GM12878 (cell line): ENCODE data around the gene AMOTL1. TPM values are rescaled to one million over a fixed set of nuclear protein-coding genes. Genes with fewer than 3 reads are reported as not detected.

Source experiments
- ATAC-seq: fragments of 200-7000 bp; cut with Tn5 transposase; 3 replicates; pipeline ENCODE4 v1.9.1; 2020; ENCODE audit warnings: mild to moderate bottlenecking, moderate library complexity
- BruUV-seq: library from RNA; stranded (reverse); fragments of 400-500 nt; replicated peaks from 2 replicates; lab custom pipeline; 2021; lab: Mats Ljungman, UMichigan
- CTCF ChIA-PET: fragments of 300-600 bp; sonication (Branson Sonifier 250); formaldehyde crosslinking; extraction: SDS; loops from one replicate; lab custom pipeline; 2021; ENCODE audit warnings: inconsistent platforms; lab: Yijun Ruan, JAX
- POLR2A ChIA-PET: fragments of 350-600 bp; formaldehyde crosslinking; extraction: SDS; loops from one replicate; lab custom pipeline; 2021; ENCODE audit warnings: inconsistent platforms; lab: Charles Lee
- RAD21 ChIA-PET: fragments of 300-600 bp; sonication (Branson Sonifier 250); formaldehyde crosslinking; loops from one replicate; lab custom pipeline; 2023; ENCODE audit warnings: antibody characterized with exemption; ENCODE audit not compliant: unreplicated experiment; lab: Charles Lee
- SMC1A ChIA-PET: fragments of 300-600 bp; sonication (Branson Sonifier 250); formaldehyde crosslinking; loops from one replicate; lab custom pipeline; 2023; ENCODE audit not compliant: unreplicated experiment, uncharacterized antibody; lab: Charles Lee
- DNase-seq: peaks from one replicate; pipeline ENCODE4 v3.0.0-alpha.2; 2011; ENCODE audit warnings: low read depth, low spot score
- FAIRE-seq: peaks from 3 replicates; lab custom pipeline; 2011; peaks lifted over from hg19 to GRCh38; lab: Jason Lieb, UNC
- H2AFZ ChIP-seq: 2 replicates; pipeline ENCODE4 v1.6.0; 2011; ENCODE audit warnings: low read depth, low read length, control low read depth; ENCODE audit not compliant: control insufficient read depth
- H3K27ac ChIP-seq: 2 replicates; pipeline ENCODE4 v1.5.1; 2011; ENCODE audit warnings: control low read depth; ENCODE audit not compliant: control insufficient read depth, insufficient read depth
- H3K27me3 ChIP-seq, 2 experiments: replicated peaks in 1 of 2; 2 replicates each; pipeline versions ENCODE4 v1.6.0 to v1.6.1; 2011; ENCODE audit warnings: low read length in 1 of 2; ENCODE audit not compliant: control insufficient read depth in 2 of 2, insufficient read depth in 2 of 2
- H3K36me3 ChIP-seq, 2 experiments: 2 replicates each; pipeline ENCODE4 v1.5.1; 2011; ENCODE audit warnings: low read length in 1 of 2; ENCODE audit not compliant: control insufficient read depth in 2 of 2, insufficient read depth in 2 of 2
- H3K4me1 ChIP-seq: 2 replicates; pipeline ENCODE4 v1.6.1; 2011; ENCODE audit warnings: mild to moderate bottlenecking, low read length, moderate library complexity, mixed read lengths; ENCODE audit not compliant: control insufficient read depth, insufficient read depth
- H3K4me2 ChIP-seq: 2 replicates; pipeline ENCODE4 v1.6.0; 2011; ENCODE audit warnings: control low read depth; ENCODE audit not compliant: control insufficient read depth, insufficient read depth
- H3K4me3 ChIP-seq: fragments of 200-600 bp; sonication (generic); 2 replicates; pipeline ENCODE4 v1.5.1; 2016
- H3K79me2 ChIP-seq: 2 replicates; pipeline ENCODE4 v1.6.0; 2011; ENCODE audit warnings: low read length; ENCODE audit not compliant: control insufficient read depth, insufficient read depth
- H3K9ac ChIP-seq: 2 replicates; pipeline ENCODE4 v1.8.0; 2011; ENCODE audit warnings: low read length, control low read depth, mixed read lengths; ENCODE audit not compliant: control insufficient read depth, insufficient read depth
- H3K9me3 ChIP-seq: replicated peaks from 3 replicates; pipeline ENCODE4 v1.5.1; 2011; ENCODE audit warnings: mild to moderate bottlenecking, low read length; ENCODE audit not compliant: control insufficient read depth, insufficient read depth
- H4K20me1 ChIP-seq: 2 replicates; pipeline ENCODE4 v1.6.0; 2011; ENCODE audit not compliant: control insufficient read depth, insufficient read depth
- EGR1 ChIP-seq, 2 experiments: IDR thresholded peaks; 1 replicate in 1 of 2; 2 replicates in 1 of 2; pipeline ENCODE4 v1.6.1; 2011 to 2012; ENCODE audit warnings: low read depth in 2 of 2, low read length in 2 of 2, borderline replicate concordance in 1 of 2, mild to moderate bottlenecking in 1 of 2, moderate library complexity in 1 of 2
- FOS ChIP-seq: IDR thresholded peaks from 3 replicates; pipeline ENCODE4 v1.6.1; 2011; ENCODE audit warnings: borderline replicate concordance; ENCODE audit not compliant: insufficient read length; ENCODE audit errors: extremely low read depth
- FOXM1 ChIP-seq: IDR thresholded peaks from 2 replicates; pipeline ENCODE4 v1.6.1; 2012; ENCODE audit warnings: low read depth, mild to moderate bottlenecking, inconsistent platforms, low read length, moderate library complexity
- IKZF1 ChIP-seq: fragments of 450-650 bp; conservative IDR thresholded peaks from 2 replicates; pipeline ENCODE4 v1.6.1; 2017; ENCODE audit warnings: antibody characterized with exemption, mild to moderate bottlenecking
- NFIC ChIP-seq: IDR thresholded peaks from 2 replicates; pipeline ENCODE4 v1.6.1; 2012; ENCODE audit warnings: low read depth, mild to moderate bottlenecking, inconsistent platforms, low read length, moderate library complexity
- RBBP5 ChIP-seq: fragments of 200-600 bp; sonication (generic); conservative IDR thresholded peaks from 2 replicates; pipeline ENCODE4 v1.6.1; 2016
- SIN3A ChIP-seq: IDR thresholded peaks from 2 replicates; pipeline ENCODE4 v1.6.1; 2012; ENCODE audit warnings: low read depth, low read length, improper control_type of control experiment
- SUZ12 ChIP-seq: fragments of 200-600 bp; sonication (generic); IDR thresholded peaks from one replicate; pipeline ENCODE4 v1.6.1; 2018; ENCODE audit warnings: antibody characterized with exemption, mild to moderate bottlenecking; ENCODE audit not compliant: unreplicated experiment
- TAF1 ChIP-seq: IDR thresholded peaks from 2 replicates; pipeline ENCODE4 v1.6.1; 2011; ENCODE audit warnings: mild to moderate bottlenecking, low read depth, low read length, borderline replicate concordance
- TCF3 ChIP-seq: IDR thresholded peaks from 2 replicates; pipeline ENCODE4 v1.6.1; 2012; ENCODE audit warnings: low read depth, mild to moderate bottlenecking, low read length, borderline replicate concordance; ENCODE audit not compliant: insufficient read depth
- WRNIP1 ChIP-seq: IDR thresholded peaks from 2 replicates; pipeline ENCODE4 v1.6.1; 2011; ENCODE audit warnings: low read depth, low read length, improper control_type of control experiment, borderline replicate concordance
- ZNF217 ChIP-seq: fragments of 450-650 bp; IDR thresholded peaks from 2 replicates; pipeline ENCODE4 v1.6.1; 2017; ENCODE audit warnings: antibody characterized with exemption, mild to moderate bottlenecking
- ZZZ3 ChIP-seq: IDR thresholded peaks from 2 replicates; pipeline ENCODE4 v1.6.1; 2011; ENCODE audit warnings: low read depth; ENCODE audit not compliant: control insufficient read depth, insufficient read length
- in situ Hi-C: fragments of 300-500 bp; cut with MboI; formaldehyde crosslinking; loops from 9 replicates; pipeline ENCODE4 v1.14.3; 2018; ENCODE audit warnings: mixed read lengths
- intact Hi-C: fragments of 100-400 bp; cut with micrococcal nuclease; formaldehyde crosslinking; loops from one replicate; pipeline ENCODE4 v1.14.2; 2022; ENCODE audit not compliant: unreplicated experiment
- polyA plus RNA-seq, 11 experiments: library from polyadenylated mRNA; depleted of rRNA in 4 of 11; unstranded in 6 of 11; stranded (reverse) in 5 of 11; fragments of >200 nt; fragmentation: Nextera tagmentation in 4 of 11; fragmentation: Illumina TruSeq in 1 of 11; extraction: Ambion mirVana in 4 of 11; extraction: Trizol in 1 of 11; gene quantifications; 1 replicate in 1 of 11; 2 replicates in 10 of 11; pipeline versions ENCODE4 v1.2.1 to v1.2.3, GENCODE V29; 2011 to 2016; ENCODE audit warnings: inconsistent platforms in 2 of 11, missing spikeins in 2 of 11, low read depth in 1 of 11
- total RNA-seq, 4 experiments: library from RNA; depleted of rRNA in 3 of 4; stranded (reverse); fragments of >200 nt in 3 of 4; fragmentation: Illumina TruSeq in 1 of 4; extraction: Trizol in 1 of 4; gene quantifications; 2 replicates each; pipeline versions ENCODE4 v1.2.1 to v1.2.3, GENCODE V29; 2013 to 2021
- TF ChIP-seq, protein P1 (sequence below): fragments of 450-650 bp; IDR thresholded peaks from 2 replicates; pipeline ENCODE4 v1.6.1; 2014; ENCODE audit warnings: mild to moderate bottlenecking
- TF ChIP-seq, protein P2 (sequence below), 3 experiments: IDR thresholded peaks in 2 of 3; conservative IDR thresholded peaks in 1 of 3; 2 replicates each; pipeline ENCODE4 v1.5.1; 2011; ENCODE audit warnings: low read depth in 3 of 3, low read length in 3 of 3, mild to moderate bottlenecking in 3 of 3, control low read depth in 2 of 3, moderate library complexity in 2 of 3, inconsistent platforms in 1 of 3, mixed read lengths in 1 of 3; ENCODE audit not compliant: control insufficient read depth in 2 of 3, insufficient read depth in 1 of 3; ENCODE audit errors: extremely low read depth in 1 of 3
- TF ChIP-seq, protein P3 (sequence below): fragments of 450-650 bp; IDR thresholded peaks from 2 replicates; pipeline ENCODE4 v1.6.1; 2017; ENCODE audit warnings: borderline replicate concordance
- TF ChIP-seq, protein P4 (sequence below): fragments of 450-650 bp; formaldehyde crosslinking; IDR thresholded peaks from 2 replicates; pipeline ENCODE4 v1.4.0; 2022; ENCODE audit warnings: mild to moderate bottlenecking, moderate library complexity

Gene AMOTL1
- total and polyA plus RNA-seq, 10 of the 15 experiments (the other 5 are each of a cell fraction or from before 2014, with no cell fraction given): under 0.01 to 0.41 (median 0.01) TPM; not detected in 7

DNA sequence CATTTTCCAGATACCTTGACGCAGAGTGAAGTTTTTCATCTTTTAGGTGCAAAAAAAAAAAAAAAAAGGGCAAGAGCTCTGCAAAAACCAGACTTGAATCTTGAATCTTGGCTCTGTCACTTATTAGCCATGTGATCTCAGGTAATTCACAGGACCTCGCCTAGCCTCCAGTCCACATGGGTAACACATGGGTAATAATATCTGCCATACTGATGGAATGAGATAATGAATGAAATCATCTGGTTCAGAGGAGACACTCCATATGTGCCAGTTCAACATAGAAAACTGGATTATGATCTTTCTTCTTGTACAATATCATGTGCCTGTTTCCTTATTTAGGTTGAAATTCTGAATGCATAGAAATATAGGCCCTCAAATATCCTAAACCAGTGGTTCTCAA, 8.6 kb upstream of the AMOTL1 start (continued):
- TF ChIP-seq, protein P1, sequence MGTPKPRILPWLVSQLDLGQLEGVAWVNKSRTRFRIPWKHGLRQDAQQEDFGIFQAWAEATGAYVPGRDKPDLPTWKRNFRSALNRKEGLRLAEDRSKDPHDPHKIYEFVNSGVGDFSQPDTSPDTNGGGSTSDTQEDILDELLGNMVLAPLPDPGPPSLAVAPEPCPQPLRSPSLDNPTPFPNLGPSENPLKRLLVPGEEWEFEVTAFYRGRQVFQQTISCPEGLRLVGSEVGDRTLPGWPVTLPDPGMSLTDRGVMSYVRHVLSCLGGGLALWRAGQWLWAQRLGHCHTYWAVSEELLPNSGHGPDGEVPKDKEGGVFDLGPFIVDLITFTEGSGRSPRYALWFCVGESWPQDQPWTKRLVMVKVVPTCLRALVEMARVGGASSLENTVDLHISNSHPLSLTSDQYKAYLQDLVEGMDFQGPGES: no peak
- TF ChIP-seq ZZZ3 (no peak), IKZF1 (no peak)
- TF ChIP-seq, all 136 proteins: peak for 0

DNA sequence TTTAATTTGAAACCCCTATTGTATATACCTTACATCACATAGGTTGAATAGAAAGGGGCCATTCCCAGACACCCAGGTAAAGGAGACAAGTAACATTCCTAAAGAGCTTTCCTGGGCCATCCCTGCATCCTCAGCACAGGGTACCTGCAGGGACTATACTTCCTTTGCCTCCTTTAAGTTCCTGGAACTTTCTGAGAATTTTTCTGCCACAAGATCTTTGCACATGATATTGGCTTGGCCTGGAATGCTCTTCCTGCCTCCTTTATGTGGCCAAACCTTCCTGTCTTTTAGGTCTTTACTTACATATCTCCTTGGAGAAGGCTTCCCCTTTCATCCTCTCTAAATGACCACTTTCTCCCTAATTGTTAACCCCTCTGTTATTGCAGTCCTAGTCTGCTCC, 7.9 kb upstream of the AMOTL1 start:
- no peak for ATAC-seq
- no peaks in the 10 kb centered on the region for H3K36me3 ChIP-seq
- FAIRE-seq: no peak
- ChIA-PET SMC1A (no interaction called here), RAD21 (no interaction called here), CTCF (no interaction called here), POLR2A (no interaction called here)
- H3K79me2 ChIP-seq: no peaks in the 10 kb centered on the region
- intact Hi-C loops (loop anchor here (5.0 kb wide), 1 partner anchor 123 kb away; no protein-coding TSS in a partner anchor), in situ Hi-C loops (no loop called here)
- H3K9me3 ChIP-seq: no peaks in the 10 kb centered on the region
- H4K20me1 ChIP-seq: no peaks in the 10 kb centered on the region
- TF ChIP-seq, protein P2, sequence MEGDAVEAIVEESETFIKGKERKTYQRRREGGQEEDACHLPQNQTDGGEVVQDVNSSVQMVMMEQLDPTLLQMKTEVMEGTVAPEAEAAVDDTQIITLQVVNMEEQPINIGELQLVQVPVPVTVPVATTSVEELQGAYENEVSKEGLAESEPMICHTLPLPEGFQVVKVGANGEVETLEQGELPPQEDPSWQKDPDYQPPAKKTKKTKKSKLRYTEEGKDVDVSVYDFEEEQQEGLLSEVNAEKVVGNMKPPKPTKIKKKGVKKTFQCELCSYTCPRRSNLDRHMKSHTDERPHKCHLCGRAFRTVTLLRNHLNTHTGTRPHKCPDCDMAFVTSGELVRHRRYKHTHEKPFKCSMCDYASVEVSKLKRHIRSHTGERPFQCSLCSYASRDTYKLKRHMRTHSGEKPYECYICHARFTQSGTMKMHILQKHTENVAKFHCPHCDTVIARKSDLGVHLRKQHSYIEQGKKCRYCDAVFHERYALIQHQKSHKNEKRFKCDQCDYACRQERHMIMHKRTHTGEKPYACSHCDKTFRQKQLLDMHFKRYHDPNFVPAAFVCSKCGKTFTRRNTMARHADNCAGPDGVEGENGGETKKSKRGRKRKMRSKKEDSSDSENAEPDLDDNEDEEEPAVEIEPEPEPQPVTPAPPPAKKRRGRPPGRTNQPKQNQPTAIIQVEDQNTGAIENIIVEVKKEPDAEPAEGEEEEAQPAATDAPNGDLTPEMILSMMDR (IDR thresholded peaks at IDR 0.05 in 2 of 3, conservative IDR thresholded peaks at IDR 0.05 in 1 of 3; ENCODE audit: control insufficient read depth in 2 of 3, extremely low read depth in 1 of 3, insufficient read depth in 1 of 3, low read depth in 3 of 3, low read length in 3 of 3): no peak
- TF ChIP-seq TCF3 (no peak), TAF1 (no peak), SIN3A (no peak), EGR1 (IDR thresholded peaks at IDR 0.05; ENCODE audit: borderline replicate concordance in 1 of 2, low read depth in 2 of 2, low read length in 2 of 2) (no peak), ZNF217 (no peak), SUZ12 (no peak), FOS (no peak), WRNIP1 (no peak), NFIC (no peak), RBBP5 (no peak), FOXM1 (no peak)
- TF ChIP-seq, protein P3, sequence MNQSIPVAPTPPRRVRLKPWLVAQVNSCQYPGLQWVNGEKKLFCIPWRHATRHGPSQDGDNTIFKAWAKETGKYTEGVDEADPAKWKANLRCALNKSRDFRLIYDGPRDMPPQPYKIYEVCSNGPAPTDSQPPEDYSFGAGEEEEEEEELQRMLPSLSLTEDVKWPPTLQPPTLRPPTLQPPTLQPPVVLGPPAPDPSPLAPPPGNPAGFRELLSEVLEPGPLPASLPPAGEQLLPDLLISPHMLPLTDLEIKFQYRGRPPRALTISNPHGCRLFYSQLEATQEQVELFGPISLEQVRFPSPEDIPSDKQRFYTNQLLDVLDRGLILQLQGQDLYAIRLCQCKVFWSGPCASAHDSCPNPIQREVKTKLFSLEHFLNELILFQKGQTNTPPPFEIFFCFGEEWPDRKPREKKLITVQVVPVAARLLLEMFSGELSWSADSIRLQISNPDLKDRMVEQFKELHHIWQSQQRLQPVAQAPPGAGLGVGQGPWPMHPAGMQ: no peak
- TF ChIP-seq, protein P4, sequence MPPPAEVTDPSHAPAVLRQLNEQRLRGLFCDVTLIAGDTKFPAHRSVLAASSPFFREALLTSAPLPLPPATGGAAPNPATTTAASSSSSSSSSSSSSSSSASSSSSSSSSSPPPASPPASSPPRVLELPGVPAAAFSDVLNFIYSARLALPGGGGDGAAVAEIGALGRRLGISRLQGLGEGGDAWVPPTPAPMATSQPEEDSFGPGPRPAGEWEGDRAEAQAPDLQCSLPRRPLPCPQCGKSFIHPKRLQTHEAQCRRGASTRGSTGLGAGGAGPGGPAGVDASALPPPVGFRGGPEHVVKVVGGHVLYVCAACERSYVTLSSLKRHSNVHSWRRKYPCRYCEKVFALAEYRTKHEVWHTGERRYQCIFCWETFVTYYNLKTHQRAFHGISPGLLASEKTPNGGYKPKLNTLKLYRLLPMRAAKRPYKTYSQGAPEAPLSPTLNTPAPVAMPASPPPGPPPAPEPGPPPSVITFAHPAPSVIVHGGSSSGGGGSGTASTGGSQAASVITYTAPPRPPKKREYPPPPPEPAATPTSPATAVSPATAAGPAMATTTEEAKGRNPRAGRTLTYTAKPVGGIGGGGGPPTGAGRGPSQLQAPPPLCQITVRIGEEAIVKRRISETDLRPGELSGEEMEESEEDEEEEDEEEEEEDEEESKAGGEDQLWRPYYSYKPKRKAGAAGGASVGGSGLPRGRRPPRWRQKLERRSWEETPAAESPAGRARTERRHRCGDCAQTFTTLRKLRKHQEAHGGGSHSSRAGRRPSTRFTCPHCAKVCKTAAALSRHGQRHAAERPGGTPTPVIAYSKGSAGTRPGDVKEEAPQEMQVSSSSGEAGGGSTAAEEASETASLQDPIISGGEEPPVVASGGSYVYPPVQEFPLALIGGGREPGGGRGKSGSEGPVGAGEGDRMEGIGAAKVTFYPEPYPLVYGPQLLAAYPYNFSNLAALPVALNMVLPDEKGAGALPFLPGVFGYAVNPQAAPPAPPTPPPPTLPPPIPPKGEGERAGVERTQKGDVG (CRISPR knock-in tag): no peak
- no peaks in the 10 kb centered on the region for H3K4me1 ChIP-seq
- H2AFZ ChIP-seq: no peak overlapping the region
- DNase-seq: no peak
- no peak overlapping the region for H3K4me3 ChIP-seq
- H3K4me2 ChIP-seq: no peak overlapping the region
- H3K9ac ChIP-seq: no peak overlapping the region
- no peak overlapping the region for H3K27ac ChIP-seq
- peaks cover 0 to 2% of the 10 kb centered on the region in 2 experiments; a peak in 1 of 4 replicates for H3K27me3 ChIP-seq
- BruUV-seq: no TSS peak
